ENCODE results near the gene CCDC144A. TPM values are rescaled to one million over a fixed set of nuclear protein-coding genes. Genes with fewer than 3 reads are reported as not detected.
"Not testable (repeated sequence)": the region's sequence is repeated elsewhere in the genome, so short reads cannot be mapped to it uniquely, and the experiment has no call there.

Gene CCDC144A
- total RNA-seq, 1 donor from 2014 or later = 48.5 TPM

GRCh38 chr17:16817940-16818339 lies 127.9 kb downstream of the CCDC144A start:
- DNase-seq (ENCODE audit: low spot score in 2 of 2); FAIRE-seq: not testable (repeated sequence)

- no peak for DNase-seq (ENCODE audit: low spot score in 2 of 2)
Measured at GRCh38 chr17:16818340-16818739, 128.3 kb downstream of the CCDC144A start.

DNA sequence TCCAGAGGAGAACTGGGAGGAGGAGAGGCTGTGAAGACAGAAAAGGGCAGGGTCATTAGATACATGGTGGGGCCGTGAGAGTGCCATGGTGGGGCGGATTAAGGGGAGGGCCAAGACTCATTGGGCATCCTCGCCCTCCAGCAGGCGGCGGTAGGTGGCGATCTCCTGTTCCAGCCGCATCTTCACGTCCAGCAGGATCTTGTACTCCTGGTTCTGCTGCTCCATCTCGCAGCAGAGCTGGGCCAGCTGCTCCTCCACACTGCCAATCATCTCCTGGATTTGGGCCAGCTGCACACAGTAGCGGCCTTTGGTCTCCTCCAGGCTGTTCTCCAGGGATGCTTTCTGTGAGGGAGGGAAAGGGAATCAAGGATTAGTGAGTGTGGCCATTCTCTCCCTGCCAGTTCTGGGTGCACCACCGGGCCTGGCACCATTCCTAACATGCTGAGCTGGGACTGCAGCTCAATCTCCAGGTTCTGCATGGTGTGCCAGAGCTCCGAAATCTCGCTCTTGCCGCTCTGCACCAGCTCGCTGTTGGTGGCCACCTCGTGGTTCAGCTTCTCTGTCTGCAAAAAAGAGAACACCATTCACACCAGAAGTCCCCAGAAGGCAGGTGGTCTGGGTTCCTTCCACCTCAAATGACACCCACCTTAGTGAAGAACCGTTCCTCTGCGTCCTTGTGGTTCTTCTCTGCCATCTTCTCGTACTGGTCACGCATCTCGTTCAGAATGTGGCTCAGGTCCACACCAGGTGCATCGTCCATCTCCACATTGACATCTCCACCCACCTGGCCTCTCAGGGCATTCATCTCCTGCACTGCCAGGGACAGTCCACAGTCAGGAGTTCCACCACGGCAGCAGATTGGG lies 129.0 kb downstream of the CCDC144A start:
- FAIRE-seq (no peak), DNase-seq (ENCODE audit: low spot score in 2 of 2) (no peak)

More at GRCh38 chr17:16818340-16818739, 128.3 kb downstream of the CCDC144A start:
- no peak for FAIRE-seq

DNA sequence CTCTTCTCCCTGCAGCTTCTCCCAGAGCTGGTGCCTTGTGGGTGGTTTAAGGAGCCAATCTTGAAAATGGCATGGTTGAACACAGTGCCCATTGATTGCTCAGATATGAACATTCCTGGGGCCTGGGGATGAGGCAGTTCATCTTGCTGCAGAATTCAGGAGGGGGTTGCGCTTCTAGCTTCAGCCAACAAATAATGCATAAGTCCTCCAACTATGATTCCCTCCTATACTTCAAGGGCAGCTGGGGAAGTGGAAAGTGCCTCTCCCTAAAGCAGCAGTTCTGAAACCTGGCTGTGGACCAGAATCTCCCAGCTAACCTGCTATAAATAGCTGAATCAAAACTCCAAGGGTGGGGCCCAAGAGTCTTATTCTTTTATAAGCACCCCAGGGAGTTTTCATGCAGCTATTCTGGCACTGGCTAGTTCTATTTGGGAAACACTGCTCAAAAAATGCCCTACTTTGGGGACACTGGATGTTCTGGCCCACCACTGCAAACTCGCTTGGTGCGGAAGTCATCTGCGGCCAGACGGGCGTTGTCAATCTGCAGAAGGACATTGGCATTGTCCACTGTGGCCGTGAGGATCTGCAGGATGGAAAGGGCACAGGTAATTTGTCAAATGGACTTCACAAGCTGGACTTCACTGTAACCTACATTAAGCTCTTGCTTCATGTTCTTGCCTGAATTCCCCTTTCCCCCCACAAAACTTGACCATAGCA lies 130.3 kb downstream of the CCDC144A start:
- DNase-seq (ENCODE audit: low spot score in 2 of 2) (no peak), FAIRE-seq (no peak)

- FAIRE-seq (no peak), DNase-seq (ENCODE audit: low spot score in 2 of 2) (no peak)
Measured at GRCh38 chr17:16820979-16821543, 131.0 kb downstream of the CCDC144A start.

GRCh38 chr17:16822133-16822532 lies 132.1 kb downstream of the CCDC144A start:
- not testable (repeated sequence) for DNase-seq (ENCODE audit: low spot score in 2 of 2); FAIRE-seq

- not testable (repeated sequence) for FAIRE-seq; DNase-seq (ENCODE audit: low spot score in 2 of 2)
Measured at GRCh38 chr17:16823768-16824406, 133.8 kb downstream of the CCDC144A start.

Small RNA genes lying within 50 kb of the gene (small RNA-seq; reads per million reads assigned to genes)
- gene AC022596.1 (not detected), gene RNU6-405P (not detected)

Other genes with a start within 250 kb of the CCDC144A start
- gene LRRC75A, start 198.0 kb upstream of the CCDC144A start, total RNA-seq = 3.3 TPM
- gene ZNF287, start 121.0 kb upstream of the CCDC144A start, total RNA-seq = 27.3 TPM
- 34.6 TPM for gene ZNF624, start 36.4 kb upstream of the CCDC144A start, total RNA-seq

Data from frontal cortex (tissue), 4 donors.